GM12878 (cell line): Measurements from ENCODE around the gene MAK. TPM values are rescaled to one million over a fixed set of nuclear protein-coding genes. Genes with fewer than 3 reads are reported as not detected.
A peak's percentile ranks its signal among the peaks of the same experiment; 100 is the strongest.

Experiments used
- BCLAF1 ChIP-seq: fragments of 450-650 bp; IDR thresholded peaks from 2 replicates; pipeline ENCODE4 v1.6.1; 2017; ENCODE audit warnings: antibody characterized with exemption, mild to moderate bottlenecking, moderate library complexity
- EP300 ChIP-seq, 2 experiments: fragments of 150-350 bp in 1 of 2; IDR thresholded peaks; 2 replicates each; pipeline ENCODE4 v1.6.1; 2011 to 2012; ENCODE audit warnings: low read depth in 2 of 2, low read length in 2 of 2, borderline replicate concordance in 1 of 2, improper control_type of control experiment in 1 of 2, inconsistent platforms in 1 of 2; ENCODE audit not compliant: control insufficient read depth in 1 of 2
- HDAC6 ChIP-seq: fragments of 200-600 bp; sonication (generic); IDR thresholded peaks from one replicate; pipeline ENCODE4 v1.8.0; 2017; ENCODE audit warnings: antibody characterized with exemption; ENCODE audit not compliant: unreplicated experiment
- MEF2B ChIP-seq: fragments of 450-650 bp; IDR thresholded peaks from 2 replicates; pipeline ENCODE4 v1.6.1; 2018; ENCODE audit warnings: mild to moderate bottlenecking, moderate library complexity; ENCODE audit not compliant: partially characterized antibody, poor library complexity, severe bottlenecking
- NRF1 ChIP-seq: conservative IDR thresholded peaks from 2 replicates; pipeline ENCODE4 v1.6.1; 2011; ENCODE audit warnings: mild to moderate bottlenecking, low read depth, low read length, improper control_type of control experiment
- RCOR1 ChIP-seq: conservative IDR thresholded peaks from 2 replicates; pipeline ENCODE4 v1.6.1; 2012; ENCODE audit warnings: low read depth, low read length, improper control_type of control experiment
- RFX5 ChIP-seq: IDR thresholded peaks from 2 replicates; pipeline ENCODE4 v1.6.1; 2011; ENCODE audit warnings: low read depth, low read length, improper control_type of control experiment
- SIN3A ChIP-seq: IDR thresholded peaks from 2 replicates; pipeline ENCODE4 v1.6.1; 2012; ENCODE audit warnings: low read depth, low read length, improper control_type of control experiment
- SMAD1 ChIP-seq: fragments of 450-650 bp; IDR thresholded peaks from 2 replicates; pipeline ENCODE4 v1.6.1; 2018; ENCODE audit warnings: mild to moderate bottlenecking, low read depth; ENCODE audit not compliant: partially characterized antibody
- YY1 ChIP-seq: IDR thresholded peaks from 2 replicates; pipeline ENCODE4 v1.6.1; 2011; ENCODE audit warnings: low read depth, mild to moderate bottlenecking, low read length
- ZBED1 ChIP-seq: IDR thresholded peaks from 2 replicates; pipeline ENCODE4 v1.6.1; 2016; ENCODE audit warnings: borderline replicate concordance
- ZBTB11 ChIP-seq: fragments of 450-650 bp; formaldehyde crosslinking; IDR thresholded peaks from 2 replicates; pipeline ENCODE4 v1.5.0; 2022; ENCODE audit warnings: mild to moderate bottlenecking, missing genetic modification characterization
- polyA plus RNA-seq, 11 experiments: library from polyadenylated mRNA; depleted of rRNA in 4 of 11; unstranded in 6 of 11; stranded (reverse) in 5 of 11; fragments of >200 nt; fragmentation: Nextera tagmentation in 4 of 11; fragmentation: Illumina TruSeq in 1 of 11; extraction: Ambion mirVana in 4 of 11; extraction: Trizol in 1 of 11; gene quantifications; 1 replicate in 1 of 11; 2 replicates in 10 of 11; pipeline versions ENCODE4 v1.2.1 to v1.2.3, GENCODE V29; 2011 to 2016; ENCODE audit warnings: inconsistent platforms in 2 of 11, missing spikeins in 2 of 11, low read depth in 1 of 11
- total RNA-seq, 4 experiments: library from RNA; depleted of rRNA in 3 of 4; stranded (reverse); fragments of >200 nt in 3 of 4; fragmentation: Illumina TruSeq in 1 of 4; extraction: Trizol in 1 of 4; gene quantifications; 2 replicates each; pipeline versions ENCODE4 v1.2.1 to v1.2.3, GENCODE V29; 2013 to 2021

Gene MAK
- total and polyA plus RNA-seq, 10 of the 15 experiments (the other 5 are each of a cell fraction or from before 2014, with no cell fraction given): 0.01 to 0.90 (median 0.13) TPM; not detected in 1

- TF ChIP-seq MEF2B: peak; percentile 89
- 0 out of 2 replicates have a peak, but pooled peaks have one; percentile 16 for TF ChIP-seq YY1
- TF ChIP-seq ZBED1: peak; percentile 75; the same call in 1 of the 2 replicates
- no peak for TF ChIP-seq RCOR1
- TF ChIP-seq SIN3A: no peak
- TF ChIP-seq SMAD1: no peak
- peak in 1 of 2 experiments; percentile 64; a peak in 2 of 4 replicates for TF ChIP-seq EP300 (IDR thresholded peaks at IDR 0.05; ENCODE audit: borderline replicate concordance in 1 of 2, control insufficient read depth in 1 of 2, low read depth in 2 of 2, low read length in 2 of 2)
- TF ChIP-seq RFX5: no peak
- no peak for TF ChIP-seq BCLAF1
- no peak for TF ChIP-seq ZBTB11 (CRISPR knock-in tag)
- TF ChIP-seq NRF1: no peak
- TF ChIP-seq HDAC6: no peak
Observed at GRCh38 chr6:10838794-10839333, 525 bp upstream of the MAK start (continued).
